HCEC 1CT (cell line): Measurements from ENCODE around the gene TRMO.

Source experiments
- DNase-seq: peaks from one replicate; pipeline ENCODE4 v3.0.0-alpha.2; 2017

The TRMO gene

DNA sequence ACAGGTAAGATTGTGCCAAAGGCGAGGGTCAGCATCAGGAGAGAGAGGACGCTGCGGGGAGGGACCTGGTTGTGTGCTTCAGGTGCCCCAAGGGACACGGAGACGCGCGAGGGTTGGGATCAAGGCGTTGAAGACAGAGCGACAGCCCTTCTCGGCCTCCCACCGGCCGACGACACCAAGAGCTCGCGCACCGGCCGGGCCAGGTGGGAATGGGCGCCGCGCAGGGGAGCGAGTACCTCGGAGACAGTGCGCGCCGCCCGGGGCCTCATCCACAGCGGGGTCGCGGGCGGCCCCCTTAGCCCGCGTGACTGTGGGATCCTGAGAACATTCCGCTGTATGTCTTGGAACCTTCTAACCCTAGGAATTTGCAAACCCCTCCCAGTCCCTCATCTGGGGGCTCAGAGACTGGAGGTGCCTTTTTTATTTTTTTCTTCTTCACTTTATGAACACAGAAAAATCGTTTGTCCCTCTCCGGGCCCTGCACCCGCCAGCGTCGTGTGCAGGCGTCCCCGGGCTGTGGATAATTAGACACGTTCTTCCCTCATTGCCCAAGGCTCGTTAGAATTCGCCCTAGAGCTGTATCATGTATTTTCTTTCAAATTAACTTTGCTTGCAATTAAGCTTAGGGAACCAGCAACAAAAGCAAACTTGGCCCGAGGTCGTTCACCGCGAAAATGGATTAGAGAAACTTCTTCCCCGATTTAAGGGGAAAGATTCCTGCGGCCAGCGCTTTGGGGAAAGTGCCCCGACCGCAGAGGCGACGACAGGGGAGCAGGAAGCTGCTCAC, 64.5 kb downstream of the TRMO start:
- no peak for DNase-seq

DNA sequence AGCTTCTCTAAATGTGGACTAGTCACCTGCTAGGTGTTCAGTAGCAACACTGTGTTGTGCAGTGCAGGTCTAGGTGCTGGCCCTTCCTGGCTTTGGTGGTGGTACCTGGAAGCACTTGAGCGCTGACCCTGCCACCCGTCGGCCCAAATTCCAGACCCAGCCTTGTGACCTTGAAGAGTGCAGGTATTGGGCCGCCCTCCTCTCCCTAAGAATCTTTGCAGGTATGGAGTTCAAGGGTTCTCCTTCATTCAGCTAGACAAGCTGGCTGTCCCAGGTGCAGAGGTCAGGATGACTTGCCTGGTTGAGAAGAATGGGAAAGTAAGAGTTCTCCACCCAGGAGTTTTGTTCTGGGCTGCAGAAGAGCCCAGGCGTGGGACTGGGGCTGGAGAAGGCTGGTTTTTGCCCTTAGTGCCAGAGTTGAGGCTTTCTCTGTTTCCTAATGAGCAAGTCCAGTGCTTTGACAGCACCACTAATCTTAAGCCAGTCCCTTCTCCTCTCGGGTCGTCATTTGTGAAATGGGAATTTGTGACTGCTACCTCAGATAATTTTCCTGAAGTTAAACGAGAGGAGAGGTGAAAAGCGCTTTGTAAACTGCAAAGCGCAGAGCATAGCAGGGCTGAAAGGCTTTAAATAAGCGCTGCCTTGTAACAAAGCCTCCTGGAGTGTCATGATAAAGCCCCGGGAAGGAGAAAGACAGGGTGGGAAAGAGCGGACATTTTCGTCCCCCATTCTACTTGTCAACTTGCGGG, 65.3 kb downstream of the TRMO start:
- DNase-seq: no peak

DNA sequence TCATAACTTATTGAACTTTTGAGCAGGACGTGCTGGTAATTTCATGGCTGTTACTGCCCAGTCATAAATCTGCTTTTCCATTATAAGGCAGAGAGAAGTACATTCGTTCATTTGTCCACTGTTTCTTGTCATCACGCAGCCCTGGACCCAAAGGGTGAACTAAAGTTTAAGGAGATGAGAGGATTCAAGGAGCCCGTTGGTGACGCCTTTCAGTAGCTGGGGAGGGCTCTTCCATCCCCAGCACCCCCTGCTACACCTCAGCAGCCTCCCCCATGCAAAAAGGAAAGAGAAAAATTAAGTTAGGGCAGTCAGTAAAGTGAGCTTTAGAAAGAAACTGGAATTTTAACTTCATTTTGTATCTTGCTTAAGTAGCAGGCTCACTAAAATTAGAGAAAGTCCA, 66.4 kb downstream of the TRMO start:
- no peak for DNase-seq

- no peak for DNase-seq
These were observed 66.8 kb downstream of the TRMO start for GRCh38 chr9:97855486-97855875.

- DNase-seq: no peak
These were observed 67.4 kb downstream of the TRMO start for GRCh38 chr9:97854696-97855485.
